ENCODE results near the gene STIM2. TPM values are rescaled to one million over a fixed set of nuclear protein-coding genes. Genes with fewer than 3 reads are reported as not detected.

The STIM2 gene
- polyA plus RNA-seq, 1 donor (not counting 4 experiments of a cell fraction or from before 2014, with no cell fraction given), result 20.7 TPM

- no peak for TF ChIP-seq EZH2 (IDR thresholded peaks at IDR 0.05; ENCODE audit: low read length)
- no peak for TF ChIP-seq CTCF (optimal IDR thresholded peaks at IDR 0.05 in 1 of 3, IDR thresholded peaks at IDR 0.05 in 1 of 3, conservative IDR thresholded peaks at IDR 0.05 in 1 of 3; ENCODE audit: extremely low read depth in 1 of 3, insufficient read depth in 2 of 3, low read length in 3 of 3)
- dilution Hi-C loops (cut with MboI; ENCODE audit: extremely low pct_ligation_motif_present, low sequenced_read_pairs), result no loop called here
- H3K9me1 ChIP-seq (ENCODE audit: control insufficient read depth, extremely low read depth, insufficient read depth, low read length), result no peaks in the 10 kb centered on the region
- no peaks in the 10 kb centered on the region for H3K36me3 ChIP-seq (ENCODE audit: control insufficient read depth in 2 of 2, extremely low read depth in 1 of 2, insufficient read depth in 2 of 2, low read length in 2 of 2)
- H3K4me3 ChIP-seq (ENCODE audit: control insufficient read depth in 2 of 3, extremely low read depth in 1 of 3, insufficient read depth in 2 of 3, low read depth in 1 of 3, low read length in 3 of 3), result no peak overlapping the region
- no peaks in the 10 kb centered on the region for H3K4me1 ChIP-seq (ENCODE audit: control insufficient read depth, extremely low read depth, insufficient read depth, low read length)
- DNase-seq (ENCODE audit: low read depth, low spot score), result no peak
- H3K27me3 ChIP-seq (ENCODE audit: control insufficient read depth, extremely low read depth, insufficient read depth, low read length), result no peaks in the 10 kb centered on the region
- H3K4me2 ChIP-seq (ENCODE audit: control insufficient read depth, extremely low read depth, insufficient read depth, low read depth, low read length), result no peak overlapping the region
- no peak overlapping the region for H3K9ac ChIP-seq (ENCODE audit: control insufficient read depth, extremely low read depth, insufficient read depth, low read length)
- no peak overlapping the region for H2AFZ ChIP-seq (ENCODE audit: control insufficient read depth, low read length)
- no peaks in the 10 kb centered on the region for H3K9me3 ChIP-seq (ENCODE audit: control insufficient read depth, low read depth, low read length)
- H3K79me2 ChIP-seq (ENCODE audit: control insufficient read depth, insufficient read depth, low read length), result no peaks in the 10 kb centered on the region
- no peak overlapping the region for H3K27ac ChIP-seq (ENCODE audit: control insufficient read depth, insufficient read depth, low read length)
- no peaks in the 10 kb centered on the region for H4K20me1 ChIP-seq (ENCODE audit: control insufficient read depth, extremely low read depth, insufficient read depth, low read length)
- FAIRE-seq, result no peak
Measured at GRCh38 chr4:26953770-26954423, 93.3 kb downstream of the STIM2 start.

GRCh38 chr4:26955241-26955640 is 94.6 kb downstream of the STIM2 start:
- Histone ChIP-seq H3K36me3 (ENCODE audit: control insufficient read depth in 2 of 2, extremely low read depth in 1 of 2, insufficient read depth in 2 of 2, low read length in 2 of 2) (no peaks in the 10 kb centered on the region), H3K4me2 (ENCODE audit: control insufficient read depth, extremely low read depth, insufficient read depth, low read depth, low read length) (no peak overlapping the region), H3K27ac (ENCODE audit: control insufficient read depth, insufficient read depth, low read length) (no peak overlapping the region), H3K4me1 (ENCODE audit: control insufficient read depth, extremely low read depth, insufficient read depth, low read length) (no peaks in the 10 kb centered on the region), H3K9me3 (ENCODE audit: control insufficient read depth, low read depth, low read length) (no peaks in the 10 kb centered on the region), H3K79me2 (ENCODE audit: control insufficient read depth, insufficient read depth, low read length) (no peaks in the 10 kb centered on the region), H3K9ac (ENCODE audit: control insufficient read depth, extremely low read depth, insufficient read depth, low read length) (no peak overlapping the region), H3K4me3 (ENCODE audit: control insufficient read depth in 2 of 3, extremely low read depth in 1 of 3, insufficient read depth in 2 of 3, low read depth in 1 of 3, low read length in 3 of 3) (no peak overlapping the region), H3K27me3 (ENCODE audit: control insufficient read depth, extremely low read depth, insufficient read depth, low read length) (no peaks in the 10 kb centered on the region), H4K20me1 (ENCODE audit: control insufficient read depth, extremely low read depth, insufficient read depth, low read length) (no peaks in the 10 kb centered on the region), H2AFZ (ENCODE audit: control insufficient read depth, low read length) (no peak overlapping the region), H3K9me1 (ENCODE audit: control insufficient read depth, extremely low read depth, insufficient read depth, low read length) (no peaks in the 10 kb centered on the region)
- FAIRE-seq (no peak), DNase-seq (ENCODE audit: low read depth, low spot score) (no peak)
- dilution Hi-C loops (cut with MboI; ENCODE audit: extremely low pct_ligation_motif_present, low sequenced_read_pairs), result no loop called here
- TF ChIP-seq CTCF (optimal IDR thresholded peaks at IDR 0.05 in 1 of 3, IDR thresholded peaks at IDR 0.05 in 1 of 3, conservative IDR thresholded peaks at IDR 0.05 in 1 of 3; ENCODE audit: extremely low read depth in 1 of 3, insufficient read depth in 2 of 3, low read length in 3 of 3) (no peak), EZH2 (IDR thresholded peaks at IDR 0.05; ENCODE audit: low read length) (no peak)

All from keratinocyte (primary cell).